Umbilical cord (tissue), 2 donors: ENCODE measurements around the gene SYCP2. TPM values are rescaled to one million over a fixed set of nuclear protein-coding genes. Genes with fewer than 3 reads are reported as not detected.

Experiments
- DNase-seq: peaks from one replicate; pipeline ENCODE4 v3.0.0-alpha.2; 2015; ENCODE audit warnings: low spot score
- total RNA-seq: library from RNA; depleted of rRNA; stranded (reverse); fragments of >200 nt; gene quantifications from one replicate; pipeline ENCODE4 v1.2.3, GENCODE V29; 2014; ENCODE audit warnings: low replicate concordance; ENCODE audit not compliant: insufficient read depth

Gene SYCP2
- total RNA-seq, 1 donor from 2014 or later = 13.2 TPM

- DNase-seq = no peak
These were observed 111.0 kb downstream of the SYCP2 start for GRCh38 chr20:59822291-59823029.

DNA sequence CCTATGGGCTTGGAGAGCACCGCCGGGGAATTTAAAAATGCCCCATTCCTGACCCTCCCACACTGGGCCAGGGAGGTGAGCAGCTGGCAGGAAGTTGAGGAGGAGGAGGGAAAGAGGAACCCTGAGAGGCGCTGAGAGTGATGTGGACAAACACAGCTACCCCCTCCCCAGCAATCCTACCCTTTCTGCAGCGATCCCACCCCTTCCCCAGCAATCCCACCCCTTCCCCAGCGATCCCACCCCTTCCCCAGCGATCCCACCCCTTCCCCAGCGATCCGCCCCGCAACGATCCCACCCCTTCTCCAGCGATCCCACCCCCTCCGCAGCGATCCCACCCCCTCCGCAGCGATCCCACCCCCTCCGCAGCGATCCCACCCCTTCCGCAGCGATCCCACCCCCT lies 111.6 kb downstream of the SYCP2 start:
- DNase-seq = no peak

- DNase-seq = no peak
These were observed 112.2 kb downstream of the SYCP2 start for GRCh38 chr20:59821201-59821600.

DNA sequence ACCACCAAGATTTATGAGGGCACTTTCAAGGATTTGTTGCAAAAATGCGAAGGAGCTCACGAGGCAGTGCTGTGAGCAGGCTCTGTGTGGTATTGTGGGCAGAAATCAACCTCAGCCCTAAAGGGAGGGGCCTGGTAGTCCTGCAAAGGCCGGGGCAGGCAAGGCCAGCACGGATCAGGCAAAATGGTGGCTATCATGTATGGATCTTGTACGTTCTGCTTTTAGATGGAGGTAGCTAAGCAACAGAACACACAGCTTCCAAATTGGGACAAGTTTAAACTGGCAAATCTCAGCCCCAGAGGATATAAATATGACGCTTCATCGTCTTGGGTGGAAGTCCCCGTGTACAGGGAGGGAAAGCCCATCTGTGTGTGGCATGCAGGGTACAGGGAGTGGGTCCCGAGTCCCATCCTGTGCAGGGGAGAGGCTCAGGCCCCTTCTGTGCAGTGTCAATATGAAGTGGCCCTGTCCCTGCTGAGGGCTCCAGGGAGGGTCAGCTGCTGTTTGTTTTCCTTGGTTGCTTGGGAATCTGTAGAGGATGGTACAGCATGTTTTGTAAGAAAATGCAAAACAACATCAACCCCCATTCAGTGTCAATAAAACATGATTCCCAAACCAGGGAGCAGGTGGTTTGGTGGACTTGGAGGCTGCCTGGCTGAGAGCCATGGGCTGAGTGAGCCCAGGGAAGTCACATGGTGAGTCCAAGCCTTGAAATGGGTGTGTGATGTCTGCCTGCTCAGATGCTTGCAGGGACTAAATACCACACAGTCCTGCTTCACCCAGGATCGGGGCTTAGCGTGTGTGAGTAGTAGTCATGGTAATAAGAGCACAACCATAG lies 113.0 kb downstream of the SYCP2 start:
- peak; percentile 10 for DNase-seq

DNA sequence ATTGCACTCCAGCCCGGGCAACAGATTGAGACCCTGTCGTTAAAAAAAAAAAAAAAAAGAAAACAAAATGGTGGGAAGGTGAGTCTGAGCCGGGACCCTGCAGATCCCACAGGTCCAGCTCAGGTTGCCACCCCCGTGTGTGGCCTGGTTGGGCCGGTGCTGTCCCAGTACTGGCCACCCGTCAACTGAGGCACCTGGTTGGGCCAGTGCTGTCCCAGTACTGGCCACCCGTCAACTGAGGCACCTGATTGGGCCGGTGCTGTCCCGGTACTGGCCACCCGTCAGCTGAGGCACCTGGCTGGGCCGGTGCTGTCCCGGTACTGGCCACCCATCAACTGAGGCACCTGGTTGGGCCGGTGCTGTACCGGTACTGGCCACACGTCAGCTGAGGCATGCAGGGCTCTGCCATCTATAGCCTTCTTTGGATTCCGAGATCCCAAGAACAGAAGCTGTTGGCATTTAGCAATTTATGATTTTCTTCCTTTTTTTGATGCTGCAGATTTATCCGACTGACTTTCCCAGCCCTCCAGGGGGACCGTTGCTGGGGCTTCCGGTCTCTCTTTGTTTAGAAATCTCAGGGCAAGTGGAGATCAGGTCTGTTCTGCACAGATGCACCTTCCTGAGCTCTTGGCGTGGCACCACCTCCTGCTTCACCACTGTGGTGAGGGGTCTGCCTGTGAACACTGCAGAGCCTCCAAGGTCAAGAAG lies 113.8 kb downstream of the SYCP2 start:
- no peak for DNase-seq

DNA sequence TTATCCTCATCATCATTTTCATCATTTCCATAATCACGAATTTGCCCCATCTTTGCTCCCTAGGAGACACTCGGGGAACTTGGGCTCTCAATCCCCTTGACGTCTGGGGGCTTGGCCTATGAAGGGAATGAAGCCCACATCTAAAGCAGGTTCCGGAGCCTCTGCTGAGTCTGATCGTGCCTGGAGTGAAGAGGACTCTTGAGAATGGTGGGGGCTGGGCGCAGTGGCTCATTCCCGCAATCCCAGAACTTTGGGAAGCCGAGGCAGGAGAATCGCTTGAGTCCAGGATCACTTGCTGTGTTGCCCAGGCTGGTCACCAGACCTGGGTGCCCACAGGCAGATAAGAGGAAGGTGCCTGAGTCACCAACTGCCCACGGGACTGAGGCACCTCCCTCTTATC lies 114.5 kb downstream of the SYCP2 start:
- no peak for DNase-seq

DNA sequence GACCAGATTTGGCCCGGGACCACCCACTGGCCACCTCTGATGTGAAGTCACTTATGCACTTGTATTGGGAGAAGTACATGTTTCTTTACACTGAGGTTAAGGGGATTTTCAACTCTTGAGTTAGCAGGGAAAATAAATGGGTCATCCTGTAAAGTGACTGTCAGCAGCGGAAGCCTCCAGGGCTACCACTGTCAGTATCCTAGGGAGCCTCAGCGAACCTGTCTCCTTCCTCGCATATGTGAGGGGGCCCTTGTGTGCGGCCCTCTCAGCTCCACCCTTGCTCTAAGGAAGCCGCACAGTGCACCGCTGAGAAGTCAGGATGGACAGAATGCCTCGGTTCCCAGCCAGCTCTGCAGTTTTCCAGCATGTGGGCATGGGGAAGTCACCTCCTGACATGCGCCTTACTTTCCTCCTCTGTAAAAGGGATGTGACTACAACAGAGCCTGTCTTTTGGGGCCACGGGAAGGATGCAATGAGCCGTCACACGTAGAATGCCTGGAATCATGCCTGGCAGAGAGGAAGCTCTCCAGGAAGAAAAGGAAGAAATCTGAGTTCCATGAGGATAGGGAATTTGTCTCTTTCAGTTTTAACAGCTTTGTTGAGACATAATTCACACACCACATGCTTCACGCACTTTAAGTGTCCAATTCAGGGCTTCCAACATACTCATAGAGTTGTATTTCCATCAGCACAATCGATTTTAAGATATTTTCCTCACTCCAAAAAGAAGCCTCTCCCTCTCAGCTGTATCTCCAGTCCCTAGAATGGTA lies 115.4 kb downstream of the SYCP2 start:
- no peak for DNase-seq

DNA sequence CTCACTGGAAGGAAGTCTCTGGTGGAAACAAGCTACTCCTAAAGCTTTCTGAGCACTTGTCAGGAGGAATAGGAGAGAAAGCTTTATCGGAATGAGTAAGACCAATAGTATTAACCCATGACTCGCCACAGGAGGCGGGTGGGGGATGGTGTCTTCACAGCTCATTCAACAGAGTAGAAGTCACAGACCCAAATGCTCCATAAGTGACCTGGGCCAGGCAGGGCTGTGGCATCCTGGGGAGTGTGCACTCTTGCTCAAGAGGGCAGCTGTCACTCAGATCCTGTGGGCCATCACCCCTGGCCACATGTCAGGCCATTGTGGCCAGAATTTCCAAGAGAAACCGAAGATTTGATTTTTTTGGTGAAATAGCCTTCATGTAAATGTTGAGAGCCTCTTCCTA lies 116.0 kb downstream of the SYCP2 start:
- no peak for DNase-seq

DNA sequence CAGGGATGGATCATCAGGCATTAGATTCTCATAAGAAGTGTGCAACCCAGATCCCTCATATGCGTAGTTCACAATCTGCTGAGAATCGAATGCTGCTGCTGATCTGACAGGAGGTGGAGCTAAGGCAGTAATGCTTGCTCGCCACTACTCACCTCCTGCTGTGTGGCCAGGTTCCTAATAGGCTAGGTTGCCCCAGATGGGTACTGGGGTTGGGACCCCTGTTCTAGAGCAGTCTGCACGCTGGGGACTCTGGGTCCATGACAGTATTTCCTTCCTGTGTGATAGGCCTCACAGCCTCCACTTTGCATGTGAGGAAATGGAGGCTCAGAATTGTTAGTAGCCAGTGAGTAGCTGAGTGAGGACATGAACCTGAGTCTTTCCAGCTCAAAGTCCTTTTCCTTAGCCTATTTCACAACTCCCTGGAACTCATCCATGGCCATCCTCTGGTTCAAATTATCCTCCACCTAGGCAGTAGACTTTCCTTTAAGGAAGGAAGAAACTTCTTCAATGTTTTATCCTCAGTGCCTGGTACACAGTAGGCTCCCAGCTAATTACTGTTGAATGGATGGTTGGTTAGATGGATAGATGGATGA lies 117.2 kb downstream of the SYCP2 start:
- DNase-seq = no peak

DNA sequence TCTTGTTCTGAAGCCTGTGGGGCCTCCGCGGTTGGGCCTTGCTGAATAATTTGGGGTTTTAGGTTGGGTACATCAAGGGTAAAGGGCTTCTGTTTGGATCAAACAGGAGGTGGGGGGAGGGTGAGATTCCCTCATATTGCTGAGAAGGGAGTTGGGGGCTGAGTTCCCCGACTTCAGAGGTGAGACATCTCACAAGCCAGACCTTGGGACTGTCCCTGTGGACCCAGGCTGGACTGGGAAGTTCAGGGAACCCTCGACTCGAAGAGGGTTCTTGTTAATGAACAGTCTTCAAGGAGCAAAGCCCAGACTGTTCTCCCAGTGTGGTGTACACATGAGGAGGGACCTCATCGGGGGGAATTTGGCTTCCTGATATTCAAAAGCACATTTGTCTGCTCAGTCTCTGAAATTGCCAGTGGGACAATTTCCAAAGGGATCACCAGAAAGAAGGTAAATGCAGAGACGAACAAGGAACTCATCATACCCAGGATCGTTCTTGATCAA lies 118.5 kb downstream of the SYCP2 start:
- DNase-seq = no peak

GRCh38 chr20:59813948-59814839 lies 119.2 kb downstream of the SYCP2 start:
- no peak for DNase-seq

Other genes starting within 250 kb of the SYCP2 start
- 8.4 TPM for gene PPP1R3D, start 6.7 kb upstream of the SYCP2 start, total RNA-seq
- 7.7 TPM for gene FAM217B, start 6.8 kb upstream of the SYCP2 start, total RNA-seq
- gene CDH26, start 24.8 kb upstream of the SYCP2 start, total RNA-seq = 7.9 TPM